Measurements from ENCODE around the gene HSPE1. TPM values are rescaled to one million over a fixed set of nuclear protein-coding genes. Genes with fewer than 3 reads are reported as not detected.
A peak's percentile ranks its signal among the peaks of the same experiment; 100 is the strongest.
"Not testable (repeated sequence)": the region's sequence is repeated elsewhere in the genome, so short reads cannot be mapped to it uniquely, and the experiment has no call there.

The HSPE1 gene
- total and polyA plus RNA-seq, 7 experiments from 2014 or later, result 46.3 to 137 (median 55.4) TPM

- H3K36me3 ChIP-seq (ENCODE audit: control insufficient read depth in 2 of 3, insufficient read depth in 3 of 3, low read length in 3 of 3), result peaks cover 11 to 38% (median 11%) of the 10 kb centered on the region in 3 experiments
- H3K4me1 Mint-ChIP-seq, result peaks cover 0 to 11% (median 9%) of the 10 kb centered on the region in 7 donors
- H3K27me3 Mint-ChIP-seq; H3K4me3 Mint-ChIP-seq; intact Hi-C loops (cut with micrococcal nuclease); CTCF ChIA-PET; H3K9me3 ChIP-seq (ENCODE audit: control insufficient read depth in 2 of 3, low read length in 3 of 3); H3K27ac ChIP-seq (ENCODE audit: low read depth, low read length); H3K4me3 ChIP-seq (ENCODE audit: low read length); ATAC-seq; H3K9me3 Mint-ChIP-seq; H3K4me1 ChIP-seq (ENCODE audit: control insufficient read depth in 2 of 2, insufficient read depth in 2 of 2, low read length in 2 of 2); POLR2A ChIA-PET; H3K27me3 ChIP-seq (ENCODE audit: control insufficient read depth in 2 of 2, insufficient read depth in 2 of 2, low read length in 2 of 2); DNase-seq: not testable (repeated sequence)
- peak overlapping the region in 1 of 9 donors; percentile 38 for H3K27ac Mint-ChIP-seq
- peaks cover 0 to 41% (median 14%) of the 10 kb centered on the region in 5 donors for H3K36me3 Mint-ChIP-seq
Observed at GRCh38 chr2:197551260-197551659, 51.1 kb downstream of the HSPE1 start.

Other genes starting within 250 kb of the HSPE1 start
- 100 to 1,000 TPM; 234 to 296 (median 291) TPM for gene ANKRD44, start 189.6 kb upstream of the HSPE1 start, total RNA-seq
- gene ANKRD44, start 189.6 kb upstream of the HSPE1 start, polyA plus RNA-seq, result 10 to 100 TPM; 88.6 to 95.4 TPM
- 100 to 1,000 TPM; 330 to 737 (median 528) TPM for gene SF3B1, start 65.4 kb upstream of the HSPE1 start, total RNA-seq
- gene SF3B1, start 65.4 kb upstream of the HSPE1 start, polyA plus RNA-seq, result 100 to 1,000 TPM; 130 to 145 TPM
- gene COQ10B, start 46.8 kb upstream of the HSPE1 start, total RNA-seq, result 10 to 100 TPM; 22.9 to 57.2 (median 30.5) TPM
- 10 to 100 TPM; 31.9 to 54.9 TPM for gene COQ10B, start 46.8 kb upstream of the HSPE1 start, polyA plus RNA-seq
- 100 to 1,000 TPM; 127 to 276 (median 137) TPM for gene HSPD1, start 539 bp upstream of the HSPE1 start, total RNA-seq
- 100 to 1,000 TPM; 103 to 116 TPM for gene HSPD1, start 539 bp upstream of the HSPE1 start, polyA plus RNA-seq
- 10 to 100 TPM; 16.1 to 22.5 (median 17.9) TPM for gene MOB4, start 15.7 kb downstream of the HSPE1 start, total RNA-seq
- 10 to 100 TPM; 18.6 to 39.6 TPM for gene MOB4, start 15.7 kb downstream of the HSPE1 start, polyA plus RNA-seq
- under 1 TPM in 1 of 5 experiments, not detected in 4; 0.64 TPM for gene RFTN2, start 175.2 kb downstream of the HSPE1 start, total RNA-seq
- under 1 TPM; 0.12 to 0.21 TPM for gene RFTN2, start 175.2 kb downstream of the HSPE1 start, polyA plus RNA-seq
- 10 to 100 TPM in 3 of 5 experiments, 1 to 10 TPM in 2; 8.8 to 15.4 (median 13.6) TPM for gene MARS2, start 205.0 kb downstream of the HSPE1 start, total RNA-seq
- gene MARS2, start 205.0 kb downstream of the HSPE1 start, polyA plus RNA-seq, result 10 to 100 TPM in 1 of 2 donors, 1 to 10 TPM in 1; 7.7 to 10.0 TPM